H9 (cell line): ENCODE data around the gene FXYD6. TPM values are rescaled to one million over a fixed set of nuclear protein-coding genes. Genes with fewer than 3 reads are reported as not detected.

Experiments used
- DNase-seq: peaks from one replicate; pipeline ENCODE4 v3.0.0-alpha.2; 2017
- H2AFZ ChIP-seq: one replicate; pipeline ENCODE4 v1.6.1; 2013; ENCODE audit warnings: mild to moderate bottlenecking, low read length, control low read depth, moderate library complexity
- H2AK5ac ChIP-seq: 2 replicates; pipeline ENCODE4 v1.6.1; 2013; ENCODE audit warnings: low read length, control low read depth, mixed read lengths; ENCODE audit not compliant: insufficient read length
- H2BK120ac ChIP-seq: one replicate; pipeline ENCODE4 v1.6.1; 2013; ENCODE audit warnings: low read depth, mild to moderate bottlenecking, low read length, control low read depth, inconsistent platforms; ENCODE audit not compliant: poor library complexity, severe bottlenecking
- H2BK12ac ChIP-seq: 2 replicates; pipeline ENCODE4 v1.6.1; 2013; ENCODE audit warnings: low read length, control low read depth, mixed read lengths, low read depth; ENCODE audit not compliant: insufficient read length
- H2BK15ac ChIP-seq: 2 replicates; pipeline ENCODE4 v1.6.1; 2013; ENCODE audit warnings: low read depth, low read length, control low read depth
- H2BK20ac ChIP-seq: one replicate; pipeline ENCODE4 v1.6.1; 2013; ENCODE audit warnings: low read depth, mild to moderate bottlenecking, low read length, control low read depth, inconsistent platforms; ENCODE audit not compliant: poor library complexity, severe bottlenecking
- H2BK5ac ChIP-seq: 2 replicates; pipeline ENCODE4 v1.6.1; 2013; ENCODE audit warnings: low read length, control low read depth, mixed read lengths; ENCODE audit not compliant: insufficient read length
- H3K14ac ChIP-seq: 2 replicates; pipeline ENCODE4 v1.6.1; 2013; ENCODE audit warnings: low read length, control low read depth; ENCODE audit not compliant: insufficient read depth
- H3K18ac ChIP-seq: 2 replicates; pipeline ENCODE4 v1.6.1; 2013; ENCODE audit warnings: low read depth, mild to moderate bottlenecking, mixed read lengths, low read length, control low read depth; ENCODE audit not compliant: insufficient read length
- H3K23ac ChIP-seq: 2 replicates; pipeline ENCODE4 v1.6.1; 2013; ENCODE audit warnings: low read length, control low read depth, mixed read lengths, low read depth; ENCODE audit not compliant: insufficient read length
- H3K23me2 ChIP-seq: 2 replicates; pipeline ENCODE4 v1.6.1; 2013; ENCODE audit warnings: low read depth, mild to moderate bottlenecking, mixed read lengths, low read length, control low read depth; ENCODE audit not compliant: insufficient read length, poor library complexity, severe bottlenecking
- H3K27ac ChIP-seq: 2 replicates; pipeline ENCODE4 v1.5.1; 2013; ENCODE audit warnings: low read length, control low read depth, mixed read lengths, low read depth; ENCODE audit not compliant: insufficient read length
- H3K27me3 ChIP-seq: 2 replicates; pipeline ENCODE4 v1.6.1; 2013; ENCODE audit warnings: low read length, control low read depth, inconsistent platforms; ENCODE audit not compliant: insufficient read depth
- H3K4ac ChIP-seq: 2 replicates; pipeline ENCODE4 v1.6.1; 2013; ENCODE audit warnings: low read depth, mild to moderate bottlenecking, control low read depth, inconsistent platforms, low read length, moderate library complexity
- H3K4me1 ChIP-seq: 2 replicates; pipeline ENCODE4 v1.6.1; 2013; ENCODE audit warnings: low read length, control low read depth, inconsistent platforms; ENCODE audit not compliant: insufficient read depth
- H3K4me2 ChIP-seq: 2 replicates; pipeline ENCODE4 v1.6.1; 2013; ENCODE audit warnings: low read length, control low read depth, mixed read lengths; ENCODE audit not compliant: insufficient read length, insufficient read depth
- H3K56ac ChIP-seq: 2 replicates; pipeline ENCODE4 v1.6.1; 2013; ENCODE audit warnings: low read depth, mild to moderate bottlenecking, mixed read lengths, low read length, control low read depth; ENCODE audit not compliant: insufficient read length
- H3K79me1 ChIP-seq: 2 replicates; pipeline ENCODE4 v1.6.1; 2013; ENCODE audit warnings: low read depth, mild to moderate bottlenecking, moderate library complexity, low read length, control low read depth, inconsistent platforms; ENCODE audit not compliant: insufficient read depth, poor library complexity, severe bottlenecking
- H3K79me2 ChIP-seq: 2 replicates; pipeline ENCODE4 v1.6.1; 2013; ENCODE audit warnings: low read length, control low read depth, inconsistent platforms; ENCODE audit not compliant: insufficient read depth
- H3K9ac ChIP-seq: 2 replicates; pipeline ENCODE4 v1.6.1; 2013; ENCODE audit warnings: low read length, control low read depth, mixed read lengths; ENCODE audit not compliant: insufficient read length; ENCODE audit errors: extremely low read depth
- H3K9me3 ChIP-seq: one replicate; pipeline ENCODE4 v1.6.1; 2013; ENCODE audit warnings: low read depth, low read length, inconsistent platforms; ENCODE audit not compliant: control insufficient read depth
- H3T11ph ChIP-seq: one replicate; pipeline ENCODE4 v1.6.1; 2013; ENCODE audit warnings: mild to moderate bottlenecking, low read length, control low read depth, inconsistent platforms
- H4K20me1 ChIP-seq: one replicate; pipeline ENCODE4 v1.6.1; 2013; ENCODE audit not compliant: control insufficient read depth, insufficient read length, insufficient read depth
- H4K5ac ChIP-seq: 2 replicates; pipeline ENCODE4 v1.6.1; 2013; ENCODE audit warnings: low read depth, mild to moderate bottlenecking, mixed read lengths, low read length, control low read depth; ENCODE audit not compliant: insufficient read length
- H4K8ac ChIP-seq: replicated peaks from 2 replicates; pipeline ENCODE4 v1.6.1; 2013; ENCODE audit warnings: low read length, control low read depth, mixed read lengths, low read depth; ENCODE audit not compliant: insufficient read length
- H4K91ac ChIP-seq: 2 replicates; pipeline ENCODE4 v1.6.1; 2013; ENCODE audit warnings: low read depth, mild to moderate bottlenecking, moderate library complexity, mixed read lengths, low read length, control low read depth; ENCODE audit not compliant: insufficient read length
- H3K27ac Mint-ChIP-seq, 3 experiments: 2 replicates in 2 of 3; 3 replicates in 1 of 3; pipeline ENCODE4 v1.8.0; 2020 to 2021; ENCODE audit warnings: mixed read lengths in 3 of 3, mild to moderate bottlenecking in 1 of 3, moderate library complexity in 1 of 3
- H3K27me3 Mint-ChIP-seq: 2 replicates; pipeline ENCODE4 v1.8.0; 2021; ENCODE audit warnings: low read depth, mild to moderate bottlenecking, moderate library complexity, mixed read lengths
- H3K36me3 Mint-ChIP-seq, 3 experiments: 2 replicates in 2 of 3; 3 replicates in 1 of 3; pipeline ENCODE4 v1.8.0; 2020 to 2021; ENCODE audit warnings: low read depth in 3 of 3, mixed read lengths in 3 of 3; ENCODE audit not compliant: insufficient read depth in 1 of 3
- H3K4me1 Mint-ChIP-seq, 2 experiments: 2 replicates each; pipeline ENCODE4 v1.8.0; 2020; ENCODE audit warnings: mixed read lengths in 2 of 2
- H3K4me3 Mint-ChIP-seq, 2 experiments: 2 replicates in 1 of 2; 3 replicates in 1 of 2; pipeline ENCODE4 v1.8.0; 2020 to 2021; ENCODE audit warnings: mild to moderate bottlenecking in 2 of 2, mixed read lengths in 2 of 2, moderate library complexity in 1 of 2
- H3K9me3 Mint-ChIP-seq, 2 experiments: 2 replicates in 1 of 2; 3 replicates in 1 of 2; pipeline ENCODE4 v1.8.0; 2020; ENCODE audit warnings: mild to moderate bottlenecking in 2 of 2, mixed read lengths in 2 of 2, moderate library complexity in 1 of 2
- CTCF ChIP-seq: fragments of 200-600 bp; sonication (generic); conservative IDR thresholded peaks from 3 replicates; pipeline ENCODE4 v1.8.0; 2021; ENCODE audit warnings: antibody characterized with exemption, mild to moderate bottlenecking
- WGBS: extraction: QIAGEN DNeasy Blood & Tissue Kit; methylation state at CpG from one replicate; pipeline ENCODE4 v1.1.7; 2013; ENCODE audit warnings: missing lambda C conversion rate, low lambda C conversion rate, mixed read lengths; ENCODE audit not compliant: insufficient read length; ENCODE audit errors: extremely low coverage; 5-methylcytosine and 5-hydroxymethylcytosine counted together
- total RNA-seq: library from RNA; stranded (reverse); gene quantifications from 2 replicates; pipeline ENCODE4 v1.2.1, GENCODE V29; 2021

Gene FXYD6
- total RNA-seq, 1 experiment from 2014 or later, result 18.3 TPM

GRCh38 chr11:117879516-117880480, 3.3 kb upstream of the FXYD6 start:
- H3K23ac ChIP-seq, result no peak overlapping the region
- H3K9ac ChIP-seq, result no peak overlapping the region
- H2AK5ac ChIP-seq, result no peak overlapping the region
- H3T11ph ChIP-seq, result no peak overlapping the region
- no peak for TF ChIP-seq CTCF
- no peak overlapping the region for H2BK5ac ChIP-seq
- Mint-ChIP-seq H3K27ac (no peak overlapping the region; a peak in 1 of 7 replicates), H3K9me3 (no peaks in the 10 kb centered on the region), H3K4me1 (peaks cover 41 to 44% of the 10 kb centered on the region in 2 experiments), H3K36me3 (peaks cover 0 to 2% (median 0%) of the 10 kb centered on the region in 3 experiments; a peak in 1 of 7 replicates), H3K27me3 (peaks cover 71% of the 10 kb centered on the region), H3K4me3 (no peak overlapping the region)
- no peak overlapping the region for H3K56ac ChIP-seq
- no peak overlapping the region for H4K8ac ChIP-seq
- no peaks in the 10 kb centered on the region for H3K79me2 ChIP-seq
- H4K91ac ChIP-seq, result no peak overlapping the region
- H3K27ac ChIP-seq, result no peak overlapping the region
- no peak overlapping the region for H3K4me2 ChIP-seq
- H4K20me1 ChIP-seq, result no peaks in the 10 kb centered on the region
- H2BK12ac ChIP-seq, result no peak overlapping the region
- no peak overlapping the region for H2BK120ac ChIP-seq
- no peaks in the 10 kb centered on the region for H3K9me3 ChIP-seq
- H3K4ac ChIP-seq, result no peak overlapping the region
- no peak overlapping the region for H2BK15ac ChIP-seq
- H3K14ac ChIP-seq, result no peak overlapping the region
- peaks cover 15% of the 10 kb centered on the region for H3K23me2 ChIP-seq
- WGBS, result no CpG with 5 or more reads among the region's 11 CpGs
- H3K79me1 ChIP-seq, result no peaks in the 10 kb centered on the region
- H3K18ac ChIP-seq, result no peak overlapping the region
- no peak overlapping the region for H4K5ac ChIP-seq
- no peak for DNase-seq
- H3K27me3 ChIP-seq, result no peaks in the 10 kb centered on the region; the same call in 1 of the 2 replicates
- peaks cover 7% of the 10 kb centered on the region; the same call in 1 of the 2 replicates for H3K4me1 ChIP-seq
- no peak overlapping the region for H2BK20ac ChIP-seq
- no peak overlapping the region for H2AFZ ChIP-seq
